ENCODE results near the gene E2F8. TPM values are rescaled to one million over a fixed set of nuclear protein-coding genes. Genes with fewer than 3 reads are reported as not detected.

The E2F8 gene
- total RNA-seq, 3 donors from 2014 or later (not counting 1 experiment from before 2014, with no cell fraction given): 0.38 to 0.54 (median 0.42) TPM

- Histone ChIP-seq H3K4me3 (ENCODE audit: low read length) (no peak overlapping the region), H3K9me3 (ENCODE audit: control insufficient read depth, insufficient read depth, low read length) (no peaks in the 10 kb centered on the region), H3K27me3 (ENCODE audit: control insufficient read depth, insufficient read depth, low read length) (no peaks in the 10 kb centered on the region), H3K4me1 (ENCODE audit: control insufficient read depth, insufficient read depth, low read length) (no peaks in the 10 kb centered on the region), H3K36me3 (ENCODE audit: control insufficient read depth, insufficient read depth, low read length) (no peaks in the 10 kb centered on the region), H3K27ac (ENCODE audit: low read length) (no peak overlapping the region)
- Mint-ChIP-seq H3K4me3 (no peak overlapping the region), H3K27ac (no peak overlapping the region), H3K4me1 (no peaks in the 10 kb centered on the region), H3K9me3 (no peaks in the 10 kb centered on the region), H3K36me3 (no peaks in the 10 kb centered on the region), H3K27me3 (ENCODE audit: low read depth in 2 of 2) (no peaks in the 10 kb centered on the region)
- intact Hi-C loops (cut with micrococcal nuclease): no loop called here
- ATAC-seq (no peak), DNase-seq (no peak)
- WGBS (ENCODE audit: insufficient coverage): 93% methylated on average over 5 of the region's 5 CpGs
- TF ChIP-seq CTCF (IDR thresholded peaks at IDR 0.05): no peak
Observed at GRCh38 chr11:19229671-19230070, 11.1 kb downstream of the E2F8 start.

GRCh38 chr11:19228968-19229367 is 11.8 kb downstream of the E2F8 start:
- ATAC-seq (no peak), DNase-seq (no peak)
- no peaks in the 10 kb centered on the region for H3K9me3 ChIP-seq (ENCODE audit: control insufficient read depth, insufficient read depth, low read length)
- no peaks in the 10 kb centered on the region for H3K36me3 ChIP-seq (ENCODE audit: control insufficient read depth, insufficient read depth, low read length)
- no peak overlapping the region for H3K4me3 ChIP-seq (ENCODE audit: low read length)
- H3K27ac Mint-ChIP-seq: no peak overlapping the region
- no peak for TF ChIP-seq CTCF (IDR thresholded peaks at IDR 0.05)
- intact Hi-C loops (cut with micrococcal nuclease): no loop called here
- H3K4me1 Mint-ChIP-seq: no peaks in the 10 kb centered on the region
- WGBS (ENCODE audit: insufficient coverage): 100% methylated on average over 2 of the region's 3 CpGs
- no peaks in the 10 kb centered on the region for H3K27me3 ChIP-seq (ENCODE audit: control insufficient read depth, insufficient read depth, low read length)
- H3K4me3 Mint-ChIP-seq: no peak overlapping the region
- no peaks in the 10 kb centered on the region for H3K27me3 Mint-ChIP-seq (ENCODE audit: low read depth in 2 of 2)
- H3K27ac ChIP-seq (ENCODE audit: low read length): no peak overlapping the region
- no peaks in the 10 kb centered on the region for H3K36me3 Mint-ChIP-seq
- no peaks in the 10 kb centered on the region for H3K9me3 Mint-ChIP-seq
- H3K4me1 ChIP-seq (ENCODE audit: control insufficient read depth, insufficient read depth, low read length): no peaks in the 10 kb centered on the region

DNA sequence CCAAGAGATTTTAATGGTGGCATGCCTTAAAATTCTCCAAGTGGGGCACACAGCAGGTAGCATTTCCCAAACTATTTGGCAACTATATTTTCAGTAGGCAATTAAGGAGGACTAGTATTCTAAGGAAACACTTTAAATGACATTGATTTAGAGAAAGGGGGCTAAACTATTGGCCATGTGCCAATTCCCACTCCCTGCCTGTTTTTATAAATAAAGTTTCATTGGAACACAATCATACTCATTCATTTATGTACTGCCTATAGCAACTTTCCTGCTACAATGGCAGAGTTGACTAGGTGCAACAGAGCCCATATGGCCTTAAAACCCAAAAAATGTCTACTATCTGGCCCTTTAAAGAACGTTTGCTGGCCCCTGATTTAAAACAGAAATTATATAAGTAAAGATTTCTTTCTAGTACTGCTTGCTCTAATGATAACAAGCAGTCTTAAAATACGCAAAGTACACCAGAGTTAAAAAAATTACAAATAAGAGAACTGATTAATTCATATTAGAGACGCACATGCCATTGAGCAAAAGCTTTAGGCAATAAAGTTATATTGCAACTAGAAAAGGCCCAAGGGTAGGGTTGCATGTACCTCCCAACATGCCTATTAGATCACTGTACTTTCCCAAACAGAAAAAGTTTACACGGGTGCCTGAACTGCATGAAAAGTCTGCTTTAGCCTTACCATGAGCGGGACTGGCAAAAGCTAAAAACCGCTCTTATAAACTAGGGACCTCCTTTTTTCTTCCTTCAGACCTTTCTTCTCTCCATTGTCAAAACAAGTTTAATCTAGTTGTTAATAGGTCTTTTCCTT is 14.2 kb downstream of the E2F8 start:
- TF ChIP-seq CTCF (IDR thresholded peaks at IDR 0.05): no peak
- H3K4me3 ChIP-seq (ENCODE audit: low read length): no peak overlapping the region
- intact Hi-C loops (cut with micrococcal nuclease): no loop called here
- no peaks in the 10 kb centered on the region for H3K9me3 ChIP-seq (ENCODE audit: control insufficient read depth, insufficient read depth, low read length)
- no peaks in the 10 kb centered on the region for H3K36me3 Mint-ChIP-seq
- DNase-seq: no peak
- H3K27me3 Mint-ChIP-seq (ENCODE audit: low read depth in 2 of 2): no peaks in the 10 kb centered on the region
- ATAC-seq: no peak
- H3K4me1 ChIP-seq (ENCODE audit: control insufficient read depth, insufficient read depth, low read length): no peaks in the 10 kb centered on the region
- no peak overlapping the region for H3K27ac Mint-ChIP-seq
- H3K27ac ChIP-seq (ENCODE audit: low read length): no peak overlapping the region
- H3K4me3 Mint-ChIP-seq: no peak overlapping the region
- 93% methylated on average over 5 of the region's 6 CpGs for WGBS (ENCODE audit: insufficient coverage)
- H3K4me1 Mint-ChIP-seq: peaks cover 4 to 9% of the 10 kb centered on the region in 2 donors
- no peaks in the 10 kb centered on the region for H3K27me3 ChIP-seq (ENCODE audit: control insufficient read depth, insufficient read depth, low read length)
- H3K36me3 ChIP-seq (ENCODE audit: control insufficient read depth, insufficient read depth, low read length): no peaks in the 10 kb centered on the region
- no peaks in the 10 kb centered on the region for H3K9me3 Mint-ChIP-seq

DNA sequence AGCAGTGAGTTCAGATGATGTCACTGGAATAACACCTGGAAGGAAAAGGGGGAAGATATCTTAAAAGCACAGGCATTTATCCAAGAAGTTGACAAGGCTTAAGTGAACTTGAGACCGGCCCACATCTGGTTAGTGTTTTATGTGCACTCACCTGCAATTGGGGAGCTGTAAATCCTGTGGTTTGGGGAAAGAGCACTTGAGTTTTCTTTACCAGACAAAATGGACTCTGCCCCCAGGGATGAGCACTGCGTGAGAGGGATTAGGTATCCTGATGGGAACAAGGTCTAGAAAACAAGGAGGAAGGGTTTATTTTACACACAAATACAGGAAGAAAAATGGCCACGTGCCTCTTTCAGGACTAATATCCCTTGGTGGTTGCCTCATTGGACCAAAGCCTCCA is 15.2 kb downstream of the E2F8 start:
- Histone ChIP-seq H3K4me3 (ENCODE audit: low read length) (no peak overlapping the region), H3K36me3 (ENCODE audit: control insufficient read depth, insufficient read depth, low read length) (no peaks in the 10 kb centered on the region), H3K27ac (ENCODE audit: low read length) (no peak overlapping the region), H3K9me3 (ENCODE audit: control insufficient read depth, insufficient read depth, low read length) (no peaks in the 10 kb centered on the region), H3K27me3 (ENCODE audit: control insufficient read depth, insufficient read depth, low read length) (no peaks in the 10 kb centered on the region), H3K4me1 (ENCODE audit: control insufficient read depth, insufficient read depth, low read length) (no peaks in the 10 kb centered on the region)
- no peaks in the 10 kb centered on the region for H3K36me3 Mint-ChIP-seq
- DNase-seq (no peak), ATAC-seq (no peak)
- H3K9me3 Mint-ChIP-seq: no peaks in the 10 kb centered on the region
- intact Hi-C loops (cut with micrococcal nuclease): no loop called here
- H3K27ac Mint-ChIP-seq: no peak overlapping the region
- no peak overlapping the region for H3K4me3 Mint-ChIP-seq
- WGBS (ENCODE audit: insufficient coverage): 94% methylated on average over 3 of the region's 3 CpGs
- no peak for TF ChIP-seq CTCF (IDR thresholded peaks at IDR 0.05)
- no peaks in the 10 kb centered on the region for H3K27me3 Mint-ChIP-seq (ENCODE audit: low read depth in 2 of 2)
- H3K4me1 Mint-ChIP-seq: peaks cover 4 to 9% of the 10 kb centered on the region in 2 donors
